ENCODE data around the gene SMARCE1.

DNA sequence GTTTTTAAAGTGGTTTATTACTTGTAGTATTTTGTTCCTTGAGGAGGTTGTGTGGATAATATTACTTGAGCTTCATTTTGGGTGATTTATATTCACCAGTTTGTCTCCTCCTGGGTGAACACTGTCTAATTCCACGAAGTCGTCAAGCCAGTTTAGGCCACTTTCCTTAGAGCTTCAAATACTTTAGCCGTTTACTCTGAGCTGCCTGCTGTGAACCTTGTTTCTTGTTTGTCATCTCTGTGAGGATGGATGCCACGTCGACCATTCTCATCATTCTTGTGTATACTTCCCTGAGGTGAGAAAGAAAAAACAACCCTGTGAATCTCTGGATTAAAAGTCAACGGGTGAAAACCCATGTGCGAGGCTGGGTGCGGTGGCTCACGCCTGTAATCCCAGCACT, 47.0 kb upstream of the SMARCE1 start:
- TF ChIP-seq EZH2phosphoT487 (IDR thresholded peaks at IDR 0.05; ENCODE audit: borderline replicate concordance, low read depth, low read length) (no peak), CTCF (conservative IDR thresholded peaks at IDR 0.05; ENCODE audit: low read length) (no peak)
